MM.1S (cell line): ENCODE data around the gene SERTM1.

ENCODE experiments used
- EZH2 ChIP-seq: fragments of 300-600 bp; sonication (generic); optimal IDR thresholded peaks from 2 replicates; pipeline ENCODE3; 2017; ENCODE audit warnings: low read depth, mild to moderate bottlenecking, antibody characterized with exemption, low read length, mixed read lengths
- EZH2phosphoT487 ChIP-seq: fragments of 300-600 bp; sonication (generic); IDR thresholded peaks from 2 replicates; pipeline ENCODE4 v1.6.1; 2018; ENCODE audit warnings: antibody characterized with exemption, low read length
- TF ChIP-seq, protein P1 (sequence below): fragments of 300-600 bp; sonication (generic); IDR thresholded peaks from 2 replicates; pipeline ENCODE4 v1.5.1; 2016; ENCODE audit warnings: antibody characterized with exemption, low read length, mixed read lengths

GRCh38 chr13:36745436-36745835, 71.6 kb downstream of the SERTM1 start:
- TF ChIP-seq, protein P1, sequence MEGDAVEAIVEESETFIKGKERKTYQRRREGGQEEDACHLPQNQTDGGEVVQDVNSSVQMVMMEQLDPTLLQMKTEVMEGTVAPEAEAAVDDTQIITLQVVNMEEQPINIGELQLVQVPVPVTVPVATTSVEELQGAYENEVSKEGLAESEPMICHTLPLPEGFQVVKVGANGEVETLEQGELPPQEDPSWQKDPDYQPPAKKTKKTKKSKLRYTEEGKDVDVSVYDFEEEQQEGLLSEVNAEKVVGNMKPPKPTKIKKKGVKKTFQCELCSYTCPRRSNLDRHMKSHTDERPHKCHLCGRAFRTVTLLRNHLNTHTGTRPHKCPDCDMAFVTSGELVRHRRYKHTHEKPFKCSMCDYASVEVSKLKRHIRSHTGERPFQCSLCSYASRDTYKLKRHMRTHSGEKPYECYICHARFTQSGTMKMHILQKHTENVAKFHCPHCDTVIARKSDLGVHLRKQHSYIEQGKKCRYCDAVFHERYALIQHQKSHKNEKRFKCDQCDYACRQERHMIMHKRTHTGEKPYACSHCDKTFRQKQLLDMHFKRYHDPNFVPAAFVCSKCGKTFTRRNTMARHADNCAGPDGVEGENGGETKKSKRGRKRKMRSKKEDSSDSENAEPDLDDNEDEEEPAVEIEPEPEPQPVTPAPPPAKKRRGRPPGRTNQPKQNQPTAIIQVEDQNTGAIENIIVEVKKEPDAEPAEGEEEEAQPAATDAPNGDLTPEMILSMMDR: no peak
- TF ChIP-seq EZH2phosphoT487 (no peak), EZH2 (no peak)
